GM19193 (cell line): ENCODE data around the gene NOVA2.

Experiments used
- POLR2A ChIP-seq: IDR thresholded peaks from 4 replicates; pipeline ENCODE4 v1.6.1; 2011; ENCODE audit not compliant: insufficient read depth, insufficient read length; ENCODE audit errors: extremely low read depth

NOVA2 gene

GRCh38 chr19:45927565-45928261, 46.0 kb downstream of the NOVA2 start:
- peak; percentile 50 for TF ChIP-seq POLR2A

DNA sequence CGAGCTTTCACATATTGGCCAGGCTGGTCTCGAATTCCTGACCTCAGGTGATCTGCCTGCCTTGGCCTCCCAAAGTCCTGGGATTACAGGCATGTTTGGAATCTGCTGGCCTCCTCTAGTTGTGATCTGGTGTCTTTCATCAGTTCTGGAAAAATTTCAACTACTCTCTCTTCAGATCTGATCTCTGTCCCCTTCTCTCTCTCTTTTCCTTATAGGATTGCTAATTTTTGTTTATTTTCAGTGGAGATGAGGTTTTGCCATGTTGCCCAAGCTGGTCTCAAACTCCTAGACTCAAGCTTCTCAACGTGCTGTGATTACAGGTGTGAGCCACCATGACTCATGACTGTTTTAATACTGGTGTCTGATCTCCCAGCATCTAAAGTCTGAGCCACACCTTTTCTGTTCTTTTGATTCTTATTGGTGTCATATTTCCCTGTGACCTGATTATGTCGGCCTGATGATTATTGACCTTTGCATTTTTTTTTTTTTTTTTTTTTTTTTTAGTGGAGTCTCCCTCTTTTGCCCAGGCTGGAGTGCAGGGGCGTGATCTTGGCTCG, 48.7 kb downstream of the NOVA2 start:
- no peak for TF ChIP-seq POLR2A

- TF ChIP-seq POLR2A, result no peak
Measured at GRCh38 chr19:45922281-45922680, 51.4 kb downstream of the NOVA2 start.

GRCh38 chr19:45920458-45920857, 53.2 kb downstream of the NOVA2 start:
- no peak for TF ChIP-seq POLR2A

DNA sequence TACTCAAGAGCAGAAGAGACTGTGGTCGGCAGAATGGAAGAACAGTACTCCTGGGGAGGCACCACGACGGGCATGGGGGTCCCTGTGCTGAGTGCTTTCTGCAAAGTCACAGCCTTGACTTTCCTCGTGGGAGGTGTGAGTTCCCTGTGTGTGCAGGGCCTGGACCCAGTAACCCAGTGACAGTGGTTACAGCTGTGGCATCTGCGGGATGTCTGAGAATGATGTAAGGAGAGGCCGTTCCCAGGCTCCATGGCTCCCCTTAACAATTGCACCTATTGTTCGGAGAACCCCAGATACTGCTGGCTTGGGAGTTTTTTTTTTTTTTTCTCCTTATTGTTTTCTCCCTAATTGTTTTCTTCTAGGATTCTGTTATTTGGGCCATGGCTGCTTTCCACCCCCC, 54.0 kb downstream of the NOVA2 start:
- no peak for TF ChIP-seq POLR2A

GRCh38 chr19:45918721-45919120, 54.9 kb downstream of the NOVA2 start:
- no peak for TF ChIP-seq POLR2A

DNA sequence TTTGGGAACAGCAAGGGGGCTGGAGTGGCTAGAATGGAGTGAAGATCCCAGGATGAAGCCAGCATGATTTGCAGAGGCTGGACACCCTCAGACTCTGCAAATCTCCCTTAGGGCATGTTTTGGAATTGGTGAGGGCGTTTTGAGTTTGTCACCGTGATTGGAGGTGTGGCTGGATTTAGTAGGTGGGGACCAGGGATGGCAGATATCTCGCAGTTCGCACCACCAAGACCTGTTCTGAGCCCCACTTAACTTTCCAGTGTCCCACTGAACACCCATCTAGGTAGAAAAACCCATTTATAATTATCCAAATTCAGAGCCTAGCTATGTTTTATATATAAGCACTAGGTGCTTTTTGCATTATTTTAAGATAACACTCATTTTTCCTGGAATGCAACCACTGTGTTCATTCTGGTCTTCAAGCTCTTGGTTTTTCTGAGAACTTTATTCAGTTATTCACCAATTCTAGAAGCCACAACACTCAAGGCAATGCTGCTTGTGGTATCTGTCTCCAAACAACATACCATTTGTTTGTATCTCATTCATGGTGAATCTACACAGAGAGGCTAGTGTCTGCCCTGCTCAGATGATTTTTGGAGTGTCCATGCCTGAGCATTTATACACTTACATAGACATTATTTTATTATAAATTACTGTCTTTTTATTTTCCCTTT, 56.1 kb downstream of the NOVA2 start:
- TF ChIP-seq POLR2A, result no peak

- TF ChIP-seq POLR2A, result no peak
Measured at GRCh38 chr19:45913874-45914830, 59.5 kb downstream of the NOVA2 start, which contains the start of gene NANOS2. NANOS2 (minus strand) TSS chr19:45914778; CDS start chr19:45914693, 85 bp downstream.

- TF ChIP-seq POLR2A, result no peak
Measured at GRCh38 chr19:45911291-45911690, 62.4 kb downstream of the NOVA2 start.

GRCh38 chr19:45908956-45909355, 64.7 kb downstream of the NOVA2 start:
- no peak for TF ChIP-seq POLR2A

DNA sequence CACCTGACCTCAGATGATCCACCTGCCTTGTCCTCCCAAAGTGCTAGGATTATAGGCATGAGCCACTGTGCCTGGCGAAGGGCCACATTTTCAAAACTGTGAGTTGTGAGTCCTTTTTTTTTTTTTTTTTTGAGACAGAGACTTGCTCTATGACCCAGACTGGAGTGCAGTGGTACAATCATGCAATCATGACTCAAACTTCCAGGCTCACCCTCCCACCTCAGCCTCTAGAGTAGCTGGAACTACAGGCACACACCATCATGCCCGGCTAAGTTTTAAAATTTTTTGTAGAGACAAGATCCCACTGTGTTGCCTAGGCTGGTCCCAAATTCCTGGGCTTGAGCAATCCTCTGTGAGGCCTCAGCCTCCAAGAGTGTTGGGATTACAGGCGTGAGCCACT, 67.4 kb downstream of the NOVA2 start:
- TF ChIP-seq POLR2A, result no peak

DNA sequence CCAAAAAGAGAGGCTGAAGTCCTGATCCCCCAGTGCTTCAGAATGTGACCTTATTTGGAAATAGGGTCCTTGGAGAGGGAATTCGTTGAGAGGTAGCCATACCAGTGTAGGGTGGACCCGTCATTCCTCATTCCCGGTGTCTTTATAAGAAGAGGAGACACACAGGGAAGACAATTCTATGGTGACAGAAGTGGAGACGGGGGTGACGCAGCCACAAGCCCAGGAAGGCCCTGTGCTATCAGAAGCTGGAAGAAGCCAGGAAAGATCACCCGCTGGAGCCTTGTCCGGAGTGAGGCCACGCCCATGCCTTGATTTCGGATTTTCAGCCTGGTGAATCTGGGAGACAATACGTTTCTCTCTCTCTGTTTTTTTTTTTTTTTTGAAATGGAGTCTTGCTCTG, 68.7 kb downstream of the NOVA2 start:
- TF ChIP-seq POLR2A, result no peak

DNA sequence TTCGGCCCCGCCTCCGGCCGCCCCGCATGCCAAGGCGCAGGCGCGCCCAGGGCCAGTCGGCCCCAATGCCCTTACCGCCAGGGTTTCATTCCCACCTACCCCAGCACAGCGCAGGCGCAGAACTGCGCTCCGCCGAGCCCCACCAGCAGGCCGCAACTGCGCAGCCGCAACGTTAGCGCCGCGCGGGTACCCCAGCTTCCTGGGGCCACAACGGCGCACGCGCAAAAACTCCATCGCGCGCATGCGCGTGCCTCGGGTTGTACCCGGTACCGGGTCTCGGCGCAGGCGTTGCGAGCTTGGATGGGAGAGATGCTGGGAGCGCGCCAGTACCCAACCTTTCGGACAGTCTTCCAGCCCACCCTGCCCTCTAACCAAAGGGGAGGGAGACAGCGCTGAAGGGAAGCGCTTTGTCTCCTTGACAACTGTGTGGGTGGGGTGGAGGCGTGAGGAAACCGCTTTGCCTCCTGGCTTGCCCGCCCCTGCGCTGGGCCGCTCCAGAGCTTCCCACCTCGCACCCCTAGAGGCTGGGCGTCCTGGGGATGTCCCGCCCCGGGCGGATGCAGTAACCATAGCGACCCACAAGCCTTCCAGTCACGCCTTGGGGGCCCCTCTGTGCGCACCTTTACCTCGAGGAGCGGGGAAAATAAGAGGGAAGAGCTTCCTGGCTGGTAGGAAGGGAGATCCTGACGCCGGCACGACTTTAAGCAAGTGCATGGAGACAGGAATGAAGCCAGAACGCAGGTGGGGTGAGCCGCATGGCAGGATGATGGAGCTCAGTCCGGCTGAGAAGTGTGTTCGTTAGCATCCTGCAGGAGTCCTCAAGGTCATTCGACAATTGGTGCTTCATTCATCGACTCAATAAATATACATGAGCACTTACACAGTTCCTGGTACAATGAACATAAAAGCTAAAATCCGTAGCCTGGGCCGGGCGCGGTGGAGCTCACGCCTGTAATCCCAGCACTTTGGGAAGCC, 70.7 kb downstream of the NOVA2 start:
- peak; percentile 88 for TF ChIP-seq POLR2A
